GM23248 (cell line): ENCODE measurements around the gene SNRNP70.

Experiments used
- EZH2 ChIP-seq: fragments of 200-600 bp; sonication (generic); IDR thresholded peaks from 2 replicates; pipeline ENCODE4 v1.6.1; 2018; ENCODE audit warnings: antibody characterized with exemption, mild to moderate bottlenecking; ENCODE audit not compliant: insufficient read depth, poor library complexity, severe bottlenecking
- EZH2phosphoT487 ChIP-seq: fragments of 200-600 bp; sonication (generic); IDR thresholded peaks from 2 replicates; pipeline ENCODE4 v1.6.1; 2018; ENCODE audit warnings: antibody characterized with exemption, moderate library complexity, mild to moderate bottlenecking, low read depth; ENCODE audit not compliant: insufficient read depth

DNA sequence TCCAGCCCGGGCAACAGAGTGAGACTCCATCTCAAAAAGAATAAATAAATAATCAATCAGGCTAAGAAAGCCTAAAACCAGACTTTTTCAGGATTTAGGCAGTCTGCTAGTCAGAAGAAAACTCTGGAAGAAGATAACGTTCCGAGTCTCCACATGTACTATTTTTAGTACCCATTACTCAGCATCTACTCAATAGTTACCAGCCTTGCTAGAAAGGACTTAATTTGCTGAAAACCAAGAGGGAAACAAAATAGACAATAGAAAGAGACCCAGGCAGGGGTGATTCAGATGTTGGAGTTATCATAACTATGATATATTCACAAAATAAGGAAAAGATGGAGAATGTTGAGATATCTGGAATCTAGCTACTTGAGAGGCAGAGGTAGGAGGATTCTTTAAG is 25.3 kb downstream of the SNRNP70 start:
- TF ChIP-seq EZH2 (no peak), EZH2phosphoT487 (no peak)
